ENCODE measurements around the gene VAV2.
"Not testable (repeated sequence)": the region's sequence is repeated elsewhere in the genome, so short reads cannot be mapped to it uniquely, and the experiment has no call there.

Gene VAV2

GRCh38 chr9:133769511-133770075 lies 222.5 kb downstream of the VAV2 start:
- TF ChIP-seq, protein P1, sequence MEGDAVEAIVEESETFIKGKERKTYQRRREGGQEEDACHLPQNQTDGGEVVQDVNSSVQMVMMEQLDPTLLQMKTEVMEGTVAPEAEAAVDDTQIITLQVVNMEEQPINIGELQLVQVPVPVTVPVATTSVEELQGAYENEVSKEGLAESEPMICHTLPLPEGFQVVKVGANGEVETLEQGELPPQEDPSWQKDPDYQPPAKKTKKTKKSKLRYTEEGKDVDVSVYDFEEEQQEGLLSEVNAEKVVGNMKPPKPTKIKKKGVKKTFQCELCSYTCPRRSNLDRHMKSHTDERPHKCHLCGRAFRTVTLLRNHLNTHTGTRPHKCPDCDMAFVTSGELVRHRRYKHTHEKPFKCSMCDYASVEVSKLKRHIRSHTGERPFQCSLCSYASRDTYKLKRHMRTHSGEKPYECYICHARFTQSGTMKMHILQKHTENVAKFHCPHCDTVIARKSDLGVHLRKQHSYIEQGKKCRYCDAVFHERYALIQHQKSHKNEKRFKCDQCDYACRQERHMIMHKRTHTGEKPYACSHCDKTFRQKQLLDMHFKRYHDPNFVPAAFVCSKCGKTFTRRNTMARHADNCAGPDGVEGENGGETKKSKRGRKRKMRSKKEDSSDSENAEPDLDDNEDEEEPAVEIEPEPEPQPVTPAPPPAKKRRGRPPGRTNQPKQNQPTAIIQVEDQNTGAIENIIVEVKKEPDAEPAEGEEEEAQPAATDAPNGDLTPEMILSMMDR (IDR thresholded peaks at IDR 0.05): no peak
- no peak for TF ChIP-seq ZFX (IDR thresholded peaks at IDR 0.05; ENCODE audit: borderline replicate concordance)
- no peak overlapping the region for H3K27ac ChIP-seq

DNA sequence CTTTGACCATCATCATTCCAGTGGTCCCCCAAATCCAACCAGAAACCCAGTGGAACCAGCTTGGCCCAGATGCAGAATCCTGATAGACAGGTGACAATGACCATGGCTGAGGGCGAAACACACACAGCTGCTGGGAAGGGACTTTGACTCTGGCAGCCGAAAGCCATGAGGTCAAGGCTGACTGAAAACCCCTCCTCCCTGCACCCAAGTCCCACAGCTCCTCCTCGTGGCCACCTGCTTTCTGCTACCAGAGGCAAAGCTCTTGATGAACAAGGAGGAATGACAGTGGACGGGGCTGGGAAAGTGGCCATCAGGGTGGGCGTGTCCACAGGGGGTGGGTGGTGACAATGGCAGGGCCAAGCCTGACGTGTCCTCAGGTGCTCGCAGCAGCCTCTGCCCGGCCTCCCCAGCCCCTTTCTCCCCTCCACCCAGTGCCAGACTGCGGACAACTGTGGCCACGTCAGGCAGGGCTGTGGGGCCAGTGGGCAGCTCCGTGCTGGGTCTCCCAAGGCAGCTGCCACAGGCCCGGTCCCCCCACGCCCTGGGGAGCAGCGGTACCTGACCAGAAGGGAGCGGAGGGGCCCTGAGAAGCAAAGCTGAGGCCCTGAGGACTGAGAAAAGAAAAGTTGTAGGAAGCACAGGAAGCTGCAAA lies 223.1 kb downstream of the VAV2 start:
- H3K27ac ChIP-seq: no peak overlapping the region
- TF ChIP-seq, protein P1 (IDR thresholded peaks at IDR 0.05): 0 out of 2 replicates have a peak, but pooled peaks have one; percentile 9
- TF ChIP-seq ZFX (IDR thresholded peaks at IDR 0.05; ENCODE audit: borderline replicate concordance): no peak

DNA sequence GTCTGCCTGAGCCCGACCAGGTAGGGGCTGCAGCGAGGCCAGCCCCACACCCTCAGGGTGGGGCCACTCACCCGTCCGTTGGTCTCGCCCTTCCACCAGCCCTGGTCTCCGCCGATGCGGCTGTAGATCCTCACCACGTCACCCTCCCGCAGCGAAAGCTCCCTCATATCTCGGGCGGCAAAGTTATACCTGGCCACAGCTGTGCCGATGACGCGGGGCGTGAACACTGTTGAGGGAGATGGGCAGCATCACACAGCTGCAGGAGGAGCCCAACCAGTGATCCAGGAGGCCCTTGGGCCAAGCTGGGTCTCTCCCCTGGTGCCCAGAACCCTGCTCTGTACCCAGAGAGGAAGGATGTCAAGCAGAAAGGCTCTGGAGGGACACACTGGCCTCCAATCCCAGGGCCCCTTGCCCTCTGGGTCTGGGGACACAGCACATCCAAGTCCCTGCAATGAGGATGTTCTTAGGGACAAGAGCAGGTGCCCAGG lies 223.7 kb downstream of the VAV2 start:
- TF ChIP-seq, protein P1 (IDR thresholded peaks at IDR 0.05): no peak
- no peak for TF ChIP-seq ZFX (IDR thresholded peaks at IDR 0.05; ENCODE audit: borderline replicate concordance)
- H3K27ac ChIP-seq: no peak overlapping the region

GRCh38 chr9:133767625-133768024 lies 224.5 kb downstream of the VAV2 start:
- TF ChIP-seq, protein P1 (IDR thresholded peaks at IDR 0.05): no peak
- TF ChIP-seq ZFX (IDR thresholded peaks at IDR 0.05; ENCODE audit: borderline replicate concordance): no peak
- no peak overlapping the region for H3K27ac ChIP-seq

GRCh38 chr9:133767008-133767407 lies 225.1 kb downstream of the VAV2 start:
- TF ChIP-seq, protein P1 (IDR thresholded peaks at IDR 0.05): no peak
- TF ChIP-seq ZFX (IDR thresholded peaks at IDR 0.05; ENCODE audit: borderline replicate concordance): no peak
- no peak overlapping the region for H3K27ac ChIP-seq

DNA sequence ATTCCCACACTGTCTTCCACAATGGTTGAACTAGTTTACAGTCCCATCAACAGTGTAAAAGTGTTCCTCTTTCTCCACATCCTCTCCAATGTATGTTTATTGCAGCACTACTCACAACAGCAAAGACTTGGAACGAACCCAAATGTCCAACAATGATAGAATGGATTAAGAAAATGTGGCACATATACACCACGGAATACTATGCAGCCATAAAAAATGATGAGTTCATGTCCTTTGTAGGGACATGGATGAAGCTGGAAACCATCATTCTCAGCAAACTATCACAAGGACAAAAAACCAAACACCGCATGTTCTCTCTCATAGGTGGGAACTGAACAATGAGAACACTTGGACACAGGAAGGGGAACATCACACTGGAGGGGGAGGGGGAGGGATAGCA lies 225.9 kb downstream of the VAV2 start:
- not testable (repeated sequence) for H3K27ac ChIP-seq

DNA sequence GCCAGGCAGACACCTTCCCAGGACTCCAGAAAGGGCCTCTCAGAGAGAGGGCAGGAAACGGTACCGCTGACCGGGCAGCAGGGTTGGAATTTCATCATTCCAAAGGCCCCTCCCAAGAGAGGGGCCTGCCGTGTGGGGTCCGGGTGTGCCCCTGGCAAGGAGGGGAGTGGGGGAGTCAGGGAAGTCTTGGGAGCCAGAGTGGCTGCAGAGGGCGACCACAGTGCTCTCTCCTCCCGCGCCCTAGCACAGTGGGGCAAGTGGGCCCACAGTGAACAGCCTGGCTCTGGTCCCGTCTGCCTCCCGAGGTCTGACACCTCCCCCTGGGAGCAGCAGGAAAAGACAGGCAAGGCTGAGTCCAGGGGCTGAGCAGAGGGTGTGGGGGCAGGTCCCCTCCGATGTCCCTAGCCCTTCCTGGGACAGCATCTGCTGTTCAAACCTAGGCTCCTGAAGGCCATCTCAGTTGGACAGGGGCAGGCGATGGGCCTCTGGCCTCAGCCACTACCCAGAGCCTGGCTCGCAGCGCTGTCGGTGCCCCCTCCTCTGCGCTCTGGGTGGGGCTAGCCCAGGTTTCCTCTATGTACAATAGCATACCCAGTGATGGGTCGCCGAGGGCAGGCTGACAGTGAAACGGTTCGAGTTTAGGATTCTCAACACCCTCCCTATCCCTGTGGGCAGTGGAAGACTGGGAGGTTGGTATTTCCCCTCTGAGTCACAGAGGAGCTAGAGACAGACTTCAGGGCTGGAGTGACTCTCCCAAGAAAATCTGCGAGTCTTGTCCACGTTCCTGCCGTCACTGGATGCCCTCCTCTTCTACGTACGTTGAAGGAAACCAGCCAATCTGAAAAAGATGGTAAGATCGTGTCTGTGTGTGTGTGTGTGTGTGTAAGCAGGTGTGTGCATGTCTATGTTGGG lies 228.6 kb downstream of the VAV2 start:
- H3K27ac ChIP-seq: no peak overlapping the region
- TF ChIP-seq ZFX (IDR thresholded peaks at IDR 0.05; ENCODE audit: borderline replicate concordance): no peak
- TF ChIP-seq, protein P1 (IDR thresholded peaks at IDR 0.05): no peak
